Omental fat pad (tissue), 4 donors: Measurements from ENCODE around the gene MPND. TPM values are rescaled to one million over a fixed set of nuclear protein-coding genes. Genes with fewer than 3 reads are reported as not detected.

ENCODE experiments used
- ATAC-seq: fragments of 150-250 bp; one replicate; pipeline ENCODE4 v1.9.1; 2016; ENCODE audit warnings: mild to moderate bottlenecking, moderate library complexity; ENCODE audit not compliant: low FRiP score
- DNase-seq: peaks from one replicate; pipeline ENCODE4 v3.0.0-alpha.2; 2019; ENCODE audit warnings: low spot score
- total RNA-seq, 4 donors: library from RNA; depleted of rRNA; stranded (reverse); fragments of >200 nt; gene quantifications; one replicate each; pipeline ENCODE4 v1.1.0, GENCODE V29; 2016
- TF ChIP-seq, protein P1 (sequence below), 3 donors: fragments of 450-650 bp; IDR thresholded peaks; one replicate each; pipeline ENCODE4 v1.5.1; 2016 to 2017; ENCODE audit warnings: antibody characterized with exemption in 3 of 3, mild to moderate bottlenecking in 3 of 3, moderate library complexity in 2 of 3

MPND gene
- total RNA-seq, 4 donors from 2014 or later: 3.5 to 7.1 (median 6.0) TPM

DNA sequence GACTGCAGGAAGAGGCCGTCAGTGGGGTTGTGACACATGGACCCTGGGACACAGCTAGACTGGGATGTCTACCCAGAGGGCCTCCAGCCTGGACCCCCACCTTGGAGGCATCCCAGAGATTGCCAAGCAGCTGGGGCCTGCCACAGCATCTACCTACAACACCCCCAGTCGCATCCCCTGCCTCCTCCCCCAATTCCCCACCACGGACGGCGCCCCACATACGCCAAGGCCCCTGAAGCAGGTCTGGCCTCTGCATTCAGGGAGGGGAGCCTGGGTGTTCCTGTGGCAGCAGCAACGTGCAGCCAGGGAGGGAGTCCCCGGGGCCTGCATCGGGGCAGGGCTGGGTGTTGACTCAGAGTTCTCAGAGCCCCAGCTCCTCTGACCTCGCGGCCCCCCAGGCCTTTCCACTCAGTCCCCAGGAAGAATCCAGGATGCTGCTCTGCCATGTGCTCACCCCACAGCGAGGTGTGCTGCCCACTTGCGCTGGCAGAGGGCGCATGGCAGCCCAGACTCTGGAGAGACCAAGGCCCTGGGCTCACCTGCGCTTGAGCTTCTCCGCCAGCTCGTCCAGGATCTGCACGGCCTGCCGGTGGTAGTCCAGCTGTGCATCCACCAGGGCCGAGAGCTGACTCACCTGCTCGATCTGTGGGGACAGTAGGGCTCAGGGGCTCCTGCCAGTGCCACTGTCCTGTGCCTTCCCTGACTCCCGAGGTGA is 19.6 kb downstream of the MPND start:
- TF ChIP-seq, protein P1, sequence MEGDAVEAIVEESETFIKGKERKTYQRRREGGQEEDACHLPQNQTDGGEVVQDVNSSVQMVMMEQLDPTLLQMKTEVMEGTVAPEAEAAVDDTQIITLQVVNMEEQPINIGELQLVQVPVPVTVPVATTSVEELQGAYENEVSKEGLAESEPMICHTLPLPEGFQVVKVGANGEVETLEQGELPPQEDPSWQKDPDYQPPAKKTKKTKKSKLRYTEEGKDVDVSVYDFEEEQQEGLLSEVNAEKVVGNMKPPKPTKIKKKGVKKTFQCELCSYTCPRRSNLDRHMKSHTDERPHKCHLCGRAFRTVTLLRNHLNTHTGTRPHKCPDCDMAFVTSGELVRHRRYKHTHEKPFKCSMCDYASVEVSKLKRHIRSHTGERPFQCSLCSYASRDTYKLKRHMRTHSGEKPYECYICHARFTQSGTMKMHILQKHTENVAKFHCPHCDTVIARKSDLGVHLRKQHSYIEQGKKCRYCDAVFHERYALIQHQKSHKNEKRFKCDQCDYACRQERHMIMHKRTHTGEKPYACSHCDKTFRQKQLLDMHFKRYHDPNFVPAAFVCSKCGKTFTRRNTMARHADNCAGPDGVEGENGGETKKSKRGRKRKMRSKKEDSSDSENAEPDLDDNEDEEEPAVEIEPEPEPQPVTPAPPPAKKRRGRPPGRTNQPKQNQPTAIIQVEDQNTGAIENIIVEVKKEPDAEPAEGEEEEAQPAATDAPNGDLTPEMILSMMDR (IDR thresholded peaks at IDR 0.05): no peak
- ATAC-seq (no peak), DNase-seq (no peak)

DNA sequence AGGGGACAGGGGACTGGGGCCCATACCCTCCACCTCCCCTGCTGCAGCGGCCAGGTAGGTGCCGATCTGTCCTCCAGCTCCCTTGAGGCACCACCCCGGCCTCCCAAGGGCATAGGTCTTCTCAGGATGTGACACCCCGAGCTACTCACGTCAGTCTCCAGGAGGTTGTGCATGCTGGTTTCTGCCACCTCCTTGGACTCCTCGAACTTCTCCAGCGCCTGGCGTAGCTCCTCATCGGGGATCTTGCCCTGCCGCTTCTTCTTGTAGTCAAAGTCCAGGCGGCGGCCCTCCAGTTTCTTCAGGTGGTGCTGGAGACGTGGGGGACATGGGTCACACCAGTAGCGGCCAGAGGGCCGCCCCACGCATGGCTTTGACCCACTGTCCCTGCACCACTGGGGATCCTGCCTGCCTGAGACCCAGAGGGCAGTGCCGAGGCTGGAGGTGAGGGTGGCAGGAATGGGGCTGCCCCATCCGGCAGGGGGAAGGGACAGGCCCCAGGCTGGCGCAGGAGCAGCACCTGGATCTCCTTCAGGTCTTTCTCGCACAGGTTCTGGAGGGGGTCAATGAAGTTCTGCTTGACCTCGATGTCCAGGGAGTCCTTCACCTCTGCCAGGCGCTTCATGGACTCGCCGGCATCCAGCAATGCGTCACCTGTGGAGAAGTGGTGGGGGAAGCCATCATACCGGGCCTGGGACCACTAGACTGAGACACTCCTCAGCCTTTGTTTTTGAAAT is 20.4 kb downstream of the MPND start:
- ATAC-seq (no peak), DNase-seq (no peak)
- TF ChIP-seq, protein P1 (IDR thresholded peaks at IDR 0.05): no peak

DNA sequence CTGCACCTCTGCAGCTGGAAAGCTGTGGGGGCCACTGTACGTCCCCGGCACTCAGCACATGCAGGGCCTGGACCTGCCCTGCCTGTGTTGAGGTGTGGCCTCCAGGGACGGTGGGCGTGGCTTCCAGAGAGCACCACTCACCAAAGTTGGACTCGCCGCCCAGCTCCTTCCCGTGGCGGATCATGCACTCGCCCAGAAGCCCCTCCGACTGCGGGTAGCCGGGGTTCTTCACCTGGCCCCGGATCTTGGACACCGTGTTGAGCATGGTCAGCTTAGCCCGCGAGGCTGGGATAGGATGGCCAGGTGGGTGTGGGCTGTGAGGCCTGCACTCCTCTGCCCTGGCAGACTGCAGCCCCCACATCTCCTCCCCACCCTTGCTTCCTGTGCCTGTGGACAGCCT is 22.0 kb downstream of the MPND start:
- no peak for DNase-seq
- no peak for ATAC-seq
- TF ChIP-seq, protein P1 (IDR thresholded peaks at IDR 0.05): no peak

DNA sequence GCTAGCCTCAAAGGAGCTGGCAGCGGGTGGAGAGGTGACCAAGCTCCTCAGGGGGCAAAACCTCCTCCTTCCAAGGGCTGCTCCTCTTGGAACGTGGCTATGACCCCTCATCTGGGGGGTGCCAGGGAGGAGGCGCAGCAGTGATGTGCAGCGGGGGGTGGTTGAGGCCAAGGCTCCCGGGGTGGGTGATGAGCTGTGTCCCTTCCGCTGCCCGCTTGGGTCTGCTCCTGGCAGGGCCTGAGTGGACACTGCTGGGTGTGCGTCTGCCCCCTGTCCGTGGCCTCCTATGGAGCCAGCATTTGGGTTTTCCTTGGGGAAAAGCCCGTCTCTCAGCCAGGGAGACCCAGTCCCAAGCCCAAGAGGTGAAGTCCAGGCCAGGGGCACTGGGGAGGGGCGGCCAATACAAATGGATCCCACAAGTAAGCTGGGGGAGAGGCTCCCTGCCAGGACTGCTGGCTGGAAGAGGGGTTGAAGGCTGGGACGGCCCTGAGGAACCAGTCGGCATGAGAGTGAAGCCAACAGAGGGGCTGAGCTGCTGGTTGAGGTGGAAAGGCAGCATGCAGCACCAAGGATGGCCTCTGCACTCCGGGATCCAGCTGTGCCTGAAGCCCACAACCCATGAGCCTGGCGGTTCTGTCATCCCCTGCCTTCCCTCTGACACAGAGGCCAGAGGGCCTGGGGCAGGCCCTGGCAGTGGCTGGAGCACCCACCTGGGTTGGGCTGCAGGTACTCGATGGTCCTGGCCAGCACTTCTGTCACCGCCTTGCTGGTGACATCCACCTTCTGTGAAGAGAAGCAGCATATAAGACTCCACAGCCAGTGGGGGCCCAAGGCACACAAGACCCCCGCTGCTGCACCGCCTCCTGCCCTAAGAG is 22.7 kb downstream of the MPND start:
- TF ChIP-seq, protein P1 (IDR thresholded peaks at IDR 0.05): no peak
- no peak for DNase-seq
- ATAC-seq: no peak

DNA sequence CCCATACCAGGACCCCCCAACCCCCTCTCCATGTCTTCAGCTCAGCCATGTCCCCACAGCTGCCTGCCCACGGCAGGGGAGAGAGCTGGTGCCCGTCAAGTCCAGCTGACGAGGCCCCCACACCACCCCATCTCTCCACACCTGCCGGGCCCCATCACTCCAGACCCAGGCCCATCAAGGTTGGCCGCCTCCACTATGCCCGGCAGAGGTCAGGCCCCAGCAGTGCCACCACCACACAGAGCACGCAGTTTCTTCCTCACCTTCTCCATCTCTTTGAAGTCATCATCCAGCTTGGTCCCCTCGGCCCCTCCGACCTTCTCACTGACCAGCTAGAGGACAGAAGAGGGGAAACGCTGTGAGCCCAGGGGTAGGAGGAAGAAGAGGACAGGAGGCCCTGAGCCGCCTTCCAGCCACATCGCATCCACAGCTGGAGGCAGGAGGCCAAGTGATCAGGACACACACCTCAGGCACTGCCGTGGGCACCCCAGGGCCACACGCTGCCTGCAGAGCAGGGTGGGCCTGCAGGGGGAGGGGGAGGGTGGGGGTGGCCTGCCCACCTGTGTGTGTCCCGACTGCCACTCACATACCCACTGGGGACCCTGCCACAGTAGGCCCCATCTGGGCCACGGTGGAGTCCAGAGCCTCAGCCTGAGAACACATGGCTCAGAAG is 23.4 kb downstream of the MPND start:
- DNase-seq: no peak
- ATAC-seq: no peak
- TF ChIP-seq, protein P1 (IDR thresholded peaks at IDR 0.05): no peak

DNA sequence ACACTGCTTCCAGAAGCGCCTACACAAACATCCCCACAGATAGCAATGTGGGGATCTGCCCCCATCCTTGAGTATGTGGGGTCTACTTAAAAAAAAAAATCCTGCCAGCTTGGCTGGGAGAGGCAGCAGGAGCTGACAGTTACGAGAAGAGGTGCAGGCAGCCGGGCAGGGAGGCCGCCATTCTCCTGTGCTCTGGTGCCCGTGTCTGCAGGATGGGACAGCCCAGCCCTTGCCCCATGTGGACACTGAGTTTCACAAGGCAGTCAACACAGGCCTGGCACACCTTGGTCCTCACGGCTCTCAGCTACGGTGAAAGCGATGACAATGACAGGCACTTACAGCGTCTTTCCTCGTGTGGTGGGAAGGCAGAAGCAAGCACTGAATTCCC is 24.0 kb downstream of the MPND start:
- DNase-seq: no peak
- TF ChIP-seq, protein P1 (IDR thresholded peaks at IDR 0.05): no peak
- ATAC-seq: no peak
